Astrocyte (in vitro differentiated cells and primary cell): Measurements from ENCODE around the gene KLHL24. TPM values are rescaled to one million over a fixed set of nuclear protein-coding genes. Genes with fewer than 3 reads are reported as not detected.

Source experiments
- DNase-seq: peaks from one replicate; pipeline ENCODE4 v3.0.0-alpha.2; 2010; ENCODE audit warnings: low read depth
- FAIRE-seq: peaks from 2 replicates; lab custom pipeline; 2011; peaks lifted over from hg19 to GRCh38; lab: Jason Lieb, UNC
- H2AFZ ChIP-seq: 2 replicates; pipeline ENCODE4 v1.6.0; 2012; ENCODE audit warnings: low read depth, low read length, inconsistent platforms
- H3K27ac ChIP-seq: 2 replicates; pipeline ENCODE4 v1.5.1; 2011; ENCODE audit warnings: low read depth, low read length, inconsistent platforms
- H3K27me3 ChIP-seq: 2 replicates; pipeline ENCODE4 v1.6.0; 2011; ENCODE audit warnings: low read length, inconsistent platforms; ENCODE audit not compliant: insufficient read depth
- H3K36me3 ChIP-seq: 2 replicates; pipeline ENCODE4 v1.5.1; 2011; ENCODE audit warnings: low read length, inconsistent platforms; ENCODE audit not compliant: insufficient read depth
- H3K4me1 ChIP-seq: 2 replicates; pipeline ENCODE4 v1.5.1; 2011; ENCODE audit warnings: low read length, inconsistent platforms; ENCODE audit not compliant: insufficient read depth
- H3K4me2 ChIP-seq: 2 replicates; pipeline ENCODE4 v1.6.0; 2012; ENCODE audit warnings: low read length, inconsistent platforms
- H3K4me3 ChIP-seq: 2 replicates; pipeline ENCODE4 v1.5.1; 2011; ENCODE audit warnings: low read depth, mild to moderate bottlenecking, low read length, inconsistent platforms; ENCODE audit not compliant: insufficient read depth
- H3K79me2 ChIP-seq: 2 replicates; pipeline ENCODE4 v1.6.0; 2012; ENCODE audit warnings: mild to moderate bottlenecking, low read length, inconsistent platforms; ENCODE audit not compliant: insufficient read depth
- H3K9ac ChIP-seq: 2 replicates; pipeline ENCODE4 v1.6.0; 2012; ENCODE audit warnings: mild to moderate bottlenecking, low read length, inconsistent platforms
- H3K9me3 ChIP-seq: 2 replicates; pipeline ENCODE4 v1.5.1; 2012; ENCODE audit warnings: low read depth, mild to moderate bottlenecking, low read length, inconsistent platforms; ENCODE audit not compliant: insufficient read depth
- H4K20me1 ChIP-seq: 2 replicates; pipeline ENCODE4 v1.6.0; 2012; ENCODE audit warnings: low read length, inconsistent platforms; ENCODE audit not compliant: insufficient read depth
- H3K27ac Mint-ChIP-seq: one replicate; pipeline ENCODE4 v1.8.0; 2021; ENCODE audit warnings: mild to moderate bottlenecking, mixed read lengths; ENCODE audit not compliant: unreplicated experiment
- H3K27me3 Mint-ChIP-seq: one replicate; pipeline ENCODE4 v1.8.0; 2021; ENCODE audit warnings: low read depth, mixed read lengths; ENCODE audit not compliant: unreplicated experiment
- H3K36me3 Mint-ChIP-seq: one replicate; pipeline ENCODE4 v1.8.0; 2021; ENCODE audit warnings: low read depth, mixed read lengths; ENCODE audit not compliant: unreplicated experiment
- H3K4me1 Mint-ChIP-seq: one replicate; pipeline ENCODE4 v1.8.0; 2021; ENCODE audit warnings: low read depth, mixed read lengths; ENCODE audit not compliant: unreplicated experiment
- H3K4me3 Mint-ChIP-seq: one replicate; pipeline ENCODE4 v1.8.0; 2021; ENCODE audit warnings: mild to moderate bottlenecking, moderate library complexity, mixed read lengths; ENCODE audit not compliant: unreplicated experiment
- H3K9me3 Mint-ChIP-seq: one replicate; pipeline ENCODE4 v1.8.0; 2021; ENCODE audit warnings: mild to moderate bottlenecking, mixed read lengths; ENCODE audit not compliant: unreplicated experiment
- EZH2 ChIP-seq: IDR thresholded peaks from 2 replicates; pipeline ENCODE4 v1.6.1; 2012; ENCODE audit warnings: mild to moderate bottlenecking, low read length, inconsistent platforms; ENCODE audit not compliant: insufficient read depth
- total RNA-seq: library from RNA; stranded (reverse); gene quantifications from 2 replicates; pipeline ENCODE4 v1.2.1, GENCODE V29; 2021
- TF ChIP-seq, protein P1 (sequence below): IDR thresholded peaks from 2 replicates; pipeline ENCODE4 v1.5.1; 2011; ENCODE audit warnings: low read depth, mild to moderate bottlenecking, inconsistent platforms, low read length, moderate library complexity; ENCODE audit not compliant: insufficient read depth

KLHL24 gene
- total RNA-seq, 1 donor from 2014 or later: 38.7 TPM

DNA sequence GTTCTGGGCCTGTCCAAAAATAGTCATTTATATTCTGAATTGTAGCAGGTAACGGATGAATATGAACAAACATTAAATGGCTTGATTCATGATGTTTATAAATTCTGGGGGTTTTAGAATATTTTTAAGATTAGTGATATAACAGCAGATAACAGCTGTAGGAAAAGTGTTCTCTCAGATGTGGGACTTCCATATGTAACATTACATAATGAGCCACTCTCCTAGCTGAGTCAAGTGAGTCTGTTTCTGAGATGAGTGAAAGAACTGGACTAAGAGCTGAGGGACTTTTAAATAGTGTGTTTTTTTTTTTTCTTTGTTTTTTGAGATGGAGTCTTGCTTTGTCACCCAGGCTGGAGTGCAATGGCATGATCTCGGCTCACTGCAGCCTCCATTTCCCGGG is 76.1 kb downstream of the KLHL24 start:
- TF ChIP-seq, protein P1, sequence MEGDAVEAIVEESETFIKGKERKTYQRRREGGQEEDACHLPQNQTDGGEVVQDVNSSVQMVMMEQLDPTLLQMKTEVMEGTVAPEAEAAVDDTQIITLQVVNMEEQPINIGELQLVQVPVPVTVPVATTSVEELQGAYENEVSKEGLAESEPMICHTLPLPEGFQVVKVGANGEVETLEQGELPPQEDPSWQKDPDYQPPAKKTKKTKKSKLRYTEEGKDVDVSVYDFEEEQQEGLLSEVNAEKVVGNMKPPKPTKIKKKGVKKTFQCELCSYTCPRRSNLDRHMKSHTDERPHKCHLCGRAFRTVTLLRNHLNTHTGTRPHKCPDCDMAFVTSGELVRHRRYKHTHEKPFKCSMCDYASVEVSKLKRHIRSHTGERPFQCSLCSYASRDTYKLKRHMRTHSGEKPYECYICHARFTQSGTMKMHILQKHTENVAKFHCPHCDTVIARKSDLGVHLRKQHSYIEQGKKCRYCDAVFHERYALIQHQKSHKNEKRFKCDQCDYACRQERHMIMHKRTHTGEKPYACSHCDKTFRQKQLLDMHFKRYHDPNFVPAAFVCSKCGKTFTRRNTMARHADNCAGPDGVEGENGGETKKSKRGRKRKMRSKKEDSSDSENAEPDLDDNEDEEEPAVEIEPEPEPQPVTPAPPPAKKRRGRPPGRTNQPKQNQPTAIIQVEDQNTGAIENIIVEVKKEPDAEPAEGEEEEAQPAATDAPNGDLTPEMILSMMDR: no peak
- TF ChIP-seq EZH2: no peak

GRCh38 chr3:183714622-183715021 is 79.2 kb downstream of the KLHL24 start:
- H3K4me1 Mint-ChIP-seq: peaks cover 4% of the 10 kb centered on the region
- H3K9me3 Mint-ChIP-seq: no peaks in the 10 kb centered on the region
- FAIRE-seq (no peak), DNase-seq (no peak)
- H3K27ac ChIP-seq: no peak overlapping the region
- no peak overlapping the region for H3K4me2 ChIP-seq
- H4K20me1 ChIP-seq: peaks cover 60% of the 10 kb centered on the region
- TF ChIP-seq, protein P1: no peak
- no peak for TF ChIP-seq EZH2
- H3K36me3 ChIP-seq: peaks cover 21% of the 10 kb centered on the region
- H3K4me3 Mint-ChIP-seq: no peak overlapping the region
- no peak overlapping the region for H3K27ac Mint-ChIP-seq
- no peaks in the 10 kb centered on the region for H3K9me3 ChIP-seq
- H3K27me3 Mint-ChIP-seq: no peaks in the 10 kb centered on the region
- no peak overlapping the region for H2AFZ ChIP-seq
- H3K36me3 Mint-ChIP-seq: peaks cover 8% of the 10 kb centered on the region
- no peaks in the 10 kb centered on the region for H3K27me3 ChIP-seq
- no peaks in the 10 kb centered on the region for H3K4me1 ChIP-seq
- H3K4me3 ChIP-seq: no peak overlapping the region
- no peak overlapping the region for H3K9ac ChIP-seq
- peaks cover 74% of the 10 kb centered on the region for H3K79me2 ChIP-seq

More for the DNA sequence above, 76.1 kb downstream of the KLHL24 start:
- DNase-seq: no peak
- H3K4me1 ChIP-seq: no peaks in the 10 kb centered on the region
- H3K79me2 ChIP-seq: peaks cover 93% of the 10 kb centered on the region
- no peaks in the 10 kb centered on the region for H3K27me3 ChIP-seq
- no peaks in the 10 kb centered on the region for H3K9me3 ChIP-seq
- H3K4me3 Mint-ChIP-seq: no peak overlapping the region
- no peak overlapping the region for H3K4me2 ChIP-seq
- H3K36me3 ChIP-seq: peaks cover 2% of the 10 kb centered on the region
- H3K36me3 Mint-ChIP-seq: no peaks in the 10 kb centered on the region
- H4K20me1 ChIP-seq: peaks cover 80% of the 10 kb centered on the region
- H2AFZ ChIP-seq: no peak overlapping the region
- H3K9ac ChIP-seq: no peak overlapping the region
- no peak overlapping the region for H3K27ac ChIP-seq
- H3K27me3 Mint-ChIP-seq: no peaks in the 10 kb centered on the region
- no peak overlapping the region for H3K27ac Mint-ChIP-seq
- H3K9me3 Mint-ChIP-seq: no peaks in the 10 kb centered on the region
- no peak overlapping the region for H3K4me3 ChIP-seq
- H3K4me1 Mint-ChIP-seq: peaks cover 2% of the 10 kb centered on the region
- FAIRE-seq: no peak

- peaks cover 40% of the 10 kb centered on the region for H4K20me1 ChIP-seq
- no peaks in the 10 kb centered on the region for H3K27me3 ChIP-seq
- no peak for TF ChIP-seq EZH2
- TF ChIP-seq, protein P1: no peak
- no peak for DNase-seq
- H3K4me3 Mint-ChIP-seq: no peak overlapping the region
- H3K4me1 ChIP-seq: no peaks in the 10 kb centered on the region
- no peak overlapping the region for H3K4me2 ChIP-seq
- H3K36me3 ChIP-seq: peaks cover 38% of the 10 kb centered on the region
- H3K9me3 Mint-ChIP-seq: no peaks in the 10 kb centered on the region
- no peak overlapping the region for H2AFZ ChIP-seq
- H3K27ac ChIP-seq: no peak overlapping the region
- FAIRE-seq: no peak
- H3K9ac ChIP-seq: no peak overlapping the region
- peaks cover 24% of the 10 kb centered on the region for H3K36me3 Mint-ChIP-seq
- H3K27ac Mint-ChIP-seq: no peak overlapping the region
- H3K4me3 ChIP-seq: no peak overlapping the region
- H3K79me2 ChIP-seq: peaks cover 48% of the 10 kb centered on the region
- no peaks in the 10 kb centered on the region for H3K9me3 ChIP-seq
- H3K27me3 Mint-ChIP-seq: no peaks in the 10 kb centered on the region
- H3K4me1 Mint-ChIP-seq: peaks cover 11% of the 10 kb centered on the region
These were observed 82.6 kb downstream of the KLHL24 start for GRCh38 chr3:183718012-183718411.
